SJSA1 (cell line): Measurements from ENCODE around the gene ZBTB20. TPM values are rescaled to one million over a fixed set of nuclear protein-coding genes. Genes with fewer than 3 reads are reported as not detected.
"Not testable (repeated sequence)": the region's sequence is repeated elsewhere in the genome, so short reads cannot be mapped to it uniquely, and the experiment has no call there.

ENCODE experiments used
- DNase-seq, 2 experiments: peaks; one replicate each; pipeline ENCODE4 v3.0.0-alpha.2; 2015 to 2020; ENCODE audit warnings: low spot score in 2 of 2, low read depth in 1 of 2
- H3K27ac ChIP-seq: fragments of 250-450 bp; sonication (Bioruptor Pico); 2 replicates; pipeline ENCODE4 v1.5.1; 2020; ENCODE audit warnings: mild to moderate bottlenecking, moderate library complexity
- H3K27me3 ChIP-seq: fragments of 250-450 bp; sonication (Bioruptor Pico); replicated peaks from 2 replicates; pipeline ENCODE4 v1.5.1; 2020; ENCODE audit warnings: mild to moderate bottlenecking, moderate library complexity
- H3K36me3 ChIP-seq: fragments of 250-450 bp; sonication (Bioruptor Pico); 2 replicates; pipeline ENCODE4 v1.5.1; 2020; ENCODE audit warnings: mild to moderate bottlenecking
- H3K4me1 ChIP-seq: fragments of 250-450 bp; sonication (Bioruptor Pico); replicated peaks from 2 replicates; pipeline ENCODE4 v1.6.1; 2021; ENCODE audit warnings: mild to moderate bottlenecking
- H3K4me3 ChIP-seq: fragments of 250-450 bp; sonication (Bioruptor Pico); 2 replicates; pipeline ENCODE4 v1.5.1; 2020; ENCODE audit warnings: mild to moderate bottlenecking
- H3K9me3 ChIP-seq: fragments of 250-450 bp; sonication (Bioruptor Pico); replicated peaks from 2 replicates; pipeline ENCODE4 v1.5.1; 2020; ENCODE audit warnings: mild to moderate bottlenecking
- total RNA-seq: library from RNA; depleted of rRNA; stranded (reverse); fragments of >200 nt; shearing (Covaris generic); gene quantifications from 2 replicates; pipeline ENCODE4 v1.2.3, GENCODE V29; 2014

The ZBTB20 gene
- total RNA-seq, 1 experiment from 2014 or later = 18.2 TPM

- DNase-seq = peak; percentile 34 to 44
- H3K4me3 ChIP-seq = no peak overlapping the region
- no peak overlapping the region for H3K27ac ChIP-seq
- H3K9me3 ChIP-seq = no peaks in the 10 kb centered on the region
- no peaks in the 10 kb centered on the region for H3K27me3 ChIP-seq
- H3K36me3 ChIP-seq = no peaks in the 10 kb centered on the region
- H3K4me1 ChIP-seq = peaks cover 7% of the 10 kb centered on the region
These were observed 440.4 kb downstream of the ZBTB20 start for GRCh38 chr3:114706591-114707232.

GRCh38 chr3:114700637-114701234 lies 446.4 kb downstream of the ZBTB20 start:
- Histone ChIP-seq H3K27ac (no peak overlapping the region), H3K36me3 (no peaks in the 10 kb centered on the region), H3K9me3 (no peaks in the 10 kb centered on the region), H3K27me3 (no peaks in the 10 kb centered on the region), H3K4me1 (no peaks in the 10 kb centered on the region), H3K4me3 (no peak overlapping the region)
- DNase-seq = no peak

- Histone ChIP-seq H3K4me1 (no peaks in the 10 kb centered on the region), H3K4me3 (no peak overlapping the region)
These were observed 448.7 kb downstream of the ZBTB20 start for GRCh38 chr3:114698146-114699105.

GRCh38 chr3:114697401-114697800 lies 449.7 kb downstream of the ZBTB20 start:
- Histone ChIP-seq H3K36me3 (no peaks in the 10 kb centered on the region), H3K9me3 (no peaks in the 10 kb centered on the region), H3K27me3 (no peaks in the 10 kb centered on the region), H3K27ac (no peak overlapping the region), H3K4me3 (no peak overlapping the region), H3K4me1 (no peaks in the 10 kb centered on the region)
- no peak for DNase-seq

More at GRCh38 chr3:114698146-114699105, 448.7 kb downstream of the ZBTB20 start:
- H3K9me3 ChIP-seq = no peaks in the 10 kb centered on the region
- DNase-seq = no peak
- H3K36me3 ChIP-seq = no peaks in the 10 kb centered on the region
- no peaks in the 10 kb centered on the region for H3K27me3 ChIP-seq
- no peak overlapping the region for H3K27ac ChIP-seq

GRCh38 chr3:114694251-114694650 lies 452.8 kb downstream of the ZBTB20 start:
- Histone ChIP-seq H3K27ac (no peak overlapping the region), H3K4me3 (no peak overlapping the region), H3K27me3 (no peaks in the 10 kb centered on the region), H3K9me3 (no peaks in the 10 kb centered on the region), H3K4me1 (no peaks in the 10 kb centered on the region), H3K36me3 (no peaks in the 10 kb centered on the region)
- DNase-seq = no peak

GRCh38 chr3:114691871-114692270 lies 455.2 kb downstream of the ZBTB20 start:
- no peak for DNase-seq
- no peak overlapping the region for H3K4me3 ChIP-seq
- no peaks in the 10 kb centered on the region for H3K9me3 ChIP-seq
- H3K36me3 ChIP-seq = no peaks in the 10 kb centered on the region
- H3K4me1 ChIP-seq = peaks cover 3% of the 10 kb centered on the region
- H3K27me3 ChIP-seq = no peaks in the 10 kb centered on the region
- H3K27ac ChIP-seq = no peak overlapping the region

GRCh38 chr3:114690911-114691310 lies 456.2 kb downstream of the ZBTB20 start:
- no peaks in the 10 kb centered on the region for H3K27me3 ChIP-seq
- H3K9me3 ChIP-seq = no peaks in the 10 kb centered on the region
- H3K4me3 ChIP-seq = no peak overlapping the region
- H3K27ac ChIP-seq = no peak overlapping the region
- no peak for DNase-seq
- no peaks in the 10 kb centered on the region for H3K36me3 ChIP-seq
- H3K4me1 ChIP-seq = peaks cover 13% of the 10 kb centered on the region

GRCh38 chr3:114687151-114687550 lies 459.9 kb downstream of the ZBTB20 start:
- no peaks in the 10 kb centered on the region for H3K36me3 ChIP-seq
- peak overlapping the region; percentile 5; the same call in 1 of the 2 replicates for H3K27ac ChIP-seq
- peaks cover 14% of the 10 kb centered on the region for H3K4me1 ChIP-seq
- no peak for DNase-seq
- no peak overlapping the region for H3K4me3 ChIP-seq
- H3K27me3 ChIP-seq = no peaks in the 10 kb centered on the region
- no peaks in the 10 kb centered on the region for H3K9me3 ChIP-seq

- DNase-seq = no peak
- H3K4me3 ChIP-seq = no peak overlapping the region
- peak overlapping the region; percentile 5; the same call in 1 of the 2 replicates for H3K27ac ChIP-seq
- H3K9me3 ChIP-seq = no peaks in the 10 kb centered on the region
- no peaks in the 10 kb centered on the region for H3K27me3 ChIP-seq
- H3K4me1 ChIP-seq = peaks cover 14% of the 10 kb centered on the region
- H3K36me3 ChIP-seq = no peaks in the 10 kb centered on the region
These were observed 460.5 kb downstream of the ZBTB20 start for GRCh38 chr3:114686621-114687020.

GRCh38 chr3:114685161-114685560 lies 461.9 kb downstream of the ZBTB20 start:
- no peaks in the 10 kb centered on the region for H3K36me3 ChIP-seq
- no peaks in the 10 kb centered on the region for H3K27me3 ChIP-seq
- peak overlapping the region; percentile 15 for H3K4me3 ChIP-seq
- no peaks in the 10 kb centered on the region for H3K9me3 ChIP-seq
- H3K4me1 ChIP-seq = peaks cover 14% of the 10 kb centered on the region
- no peak overlapping the region for H3K27ac ChIP-seq
- DNase-seq = no peak

GRCh38 chr3:114680299-114680698 lies 466.8 kb downstream of the ZBTB20 start:
- H3K27me3 ChIP-seq = no peaks in the 10 kb centered on the region
- no peaks in the 10 kb centered on the region for H3K9me3 ChIP-seq
- no peak for DNase-seq
- no peak overlapping the region for H3K4me3 ChIP-seq
- H3K27ac ChIP-seq = no peak overlapping the region
- H3K4me1 ChIP-seq = peaks cover 3% of the 10 kb centered on the region; the same call in 1 of the 2 replicates
- H3K36me3 ChIP-seq = no peaks in the 10 kb centered on the region

- not testable (repeated sequence) for H3K27ac ChIP-seq, H3K4me1 ChIP-seq, DNase-seq, H3K9me3 ChIP-seq, H3K27me3 ChIP-seq, H3K4me3 ChIP-seq, H3K36me3 ChIP-seq
These were observed 467.3 kb downstream of the ZBTB20 start for GRCh38 chr3:114679773-114680172.

- peaks cover 43% of the 10 kb centered on the region for H3K4me1 ChIP-seq
- no peaks in the 10 kb centered on the region for H3K9me3 ChIP-seq
- no peak for DNase-seq
- H3K4me3 ChIP-seq = no peak overlapping the region
- no peaks in the 10 kb centered on the region for H3K27me3 ChIP-seq
- 0 out of 2 replicates have a peak overlapping the region, but pooled peaks have one; percentile 14 for H3K27ac ChIP-seq
- H3K36me3 ChIP-seq = no peaks in the 10 kb centered on the region
These were observed 472.0 kb downstream of the ZBTB20 start for GRCh38 chr3:114675104-114675503.

- Histone ChIP-seq H3K36me3 (no peaks in the 10 kb centered on the region), H3K4me3 (no peak overlapping the region), H3K4me1 (peaks cover 51% of the 10 kb centered on the region), H3K27ac (peak overlapping the region; percentile 33), H3K9me3 (no peaks in the 10 kb centered on the region), H3K27me3 (no peaks in the 10 kb centered on the region)
- DNase-seq = peak in 1 of 2 experiments; percentile 58
These were observed 473.1 kb downstream of the ZBTB20 start for GRCh38 chr3:114674036-114674435.
